Measurements from ENCODE around the gene BCL2A1.
"Not testable (repeated sequence)": the region's sequence is repeated elsewhere in the genome, so short reads cannot be mapped to it uniquely, and the experiment has no call there.

BCL2A1 gene

DNA sequence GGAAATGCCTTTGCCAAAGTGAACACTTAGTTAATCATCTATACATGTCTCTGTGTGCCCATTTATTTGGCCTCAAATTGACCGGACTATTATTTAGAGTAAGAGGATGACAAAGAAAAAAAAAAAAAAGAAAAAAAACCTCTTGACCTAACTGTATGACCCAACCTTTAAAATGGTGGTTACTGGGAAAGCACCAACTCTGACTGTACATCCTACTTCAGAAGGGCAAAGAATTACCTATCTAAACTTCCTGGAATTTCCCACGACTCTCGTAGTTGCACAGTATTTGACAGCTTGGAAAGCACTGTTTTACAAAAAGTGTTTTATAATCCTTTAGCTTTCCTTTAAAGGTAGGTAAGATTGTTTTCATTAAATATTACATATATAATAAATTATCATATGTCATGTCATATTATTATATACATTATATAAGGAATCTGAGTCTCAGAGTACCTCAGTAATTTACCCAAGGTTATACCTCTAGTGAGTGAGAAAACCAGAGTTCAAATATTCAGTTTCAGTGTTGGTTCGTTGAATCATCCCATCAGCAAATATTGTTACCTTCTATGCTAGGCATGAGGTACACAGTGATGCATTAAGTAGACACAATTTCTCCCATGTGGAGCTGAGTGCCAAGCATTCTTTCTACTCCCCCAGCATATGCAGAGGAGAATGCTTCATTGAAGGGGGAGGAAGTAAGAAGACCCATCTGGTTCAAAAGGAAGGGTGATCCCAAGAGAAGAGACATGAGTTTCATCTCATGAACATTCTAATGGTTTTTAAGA is 5.0 kb downstream of the BCL2A1 start:
- Histone ChIP-seq H3K27ac (peak overlapping the region in 1 of 21 experiments; percentile 28), H3K4me3 (no peak overlapping the region)

- H3K4me3 ChIP-seq = no peak overlapping the region
- no peak overlapping the region for H3K27ac ChIP-seq
These were observed 6.7 kb downstream of the BCL2A1 start for GRCh38 chr15:79964232-79964805.

DNA sequence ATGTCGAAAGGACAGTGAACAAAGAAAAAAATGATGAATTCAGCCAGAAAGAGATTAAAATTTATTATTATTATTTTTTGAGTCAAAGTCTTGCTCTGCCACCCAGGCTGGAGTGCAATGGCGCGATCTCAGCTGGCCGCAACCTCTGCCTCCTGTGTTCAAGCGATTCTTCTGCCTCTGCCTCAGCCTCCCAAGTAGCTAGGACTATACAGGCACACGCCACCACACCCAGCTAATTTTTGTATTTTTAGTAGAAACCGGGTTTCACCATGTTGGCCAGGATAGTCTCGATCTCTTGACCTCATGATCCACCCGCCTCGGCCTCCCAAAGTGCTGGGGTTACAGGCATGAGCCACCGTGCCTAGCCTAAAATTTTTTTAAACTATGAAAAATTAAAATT is 8.1 kb downstream of the BCL2A1 start:
- H3K4me3 ChIP-seq, H3K27ac ChIP-seq: not testable (repeated sequence)

DNA sequence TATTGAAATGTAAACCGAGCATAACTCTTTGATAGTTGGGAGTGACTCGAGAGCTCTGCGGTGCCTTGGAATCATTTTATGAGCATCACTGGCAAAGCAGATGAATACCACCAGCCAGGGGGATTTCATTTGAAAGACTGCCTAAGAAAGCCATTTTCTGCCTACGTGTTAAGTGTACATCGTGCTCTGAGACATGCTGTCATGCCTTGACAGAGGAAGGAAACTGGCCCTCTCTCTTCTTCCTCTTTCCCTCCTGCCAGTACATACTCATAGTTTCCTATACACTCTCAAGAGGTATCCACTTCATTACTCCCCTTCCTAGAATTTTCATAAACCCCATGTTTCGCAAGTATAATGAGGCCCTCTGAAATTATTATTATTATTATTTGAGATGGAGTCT is 8.8 kb downstream of the BCL2A1 start:
- peak overlapping the region in 1 of 21 experiments; percentile 25 for H3K27ac ChIP-seq
- no peak overlapping the region for H3K4me3 ChIP-seq

DNA sequence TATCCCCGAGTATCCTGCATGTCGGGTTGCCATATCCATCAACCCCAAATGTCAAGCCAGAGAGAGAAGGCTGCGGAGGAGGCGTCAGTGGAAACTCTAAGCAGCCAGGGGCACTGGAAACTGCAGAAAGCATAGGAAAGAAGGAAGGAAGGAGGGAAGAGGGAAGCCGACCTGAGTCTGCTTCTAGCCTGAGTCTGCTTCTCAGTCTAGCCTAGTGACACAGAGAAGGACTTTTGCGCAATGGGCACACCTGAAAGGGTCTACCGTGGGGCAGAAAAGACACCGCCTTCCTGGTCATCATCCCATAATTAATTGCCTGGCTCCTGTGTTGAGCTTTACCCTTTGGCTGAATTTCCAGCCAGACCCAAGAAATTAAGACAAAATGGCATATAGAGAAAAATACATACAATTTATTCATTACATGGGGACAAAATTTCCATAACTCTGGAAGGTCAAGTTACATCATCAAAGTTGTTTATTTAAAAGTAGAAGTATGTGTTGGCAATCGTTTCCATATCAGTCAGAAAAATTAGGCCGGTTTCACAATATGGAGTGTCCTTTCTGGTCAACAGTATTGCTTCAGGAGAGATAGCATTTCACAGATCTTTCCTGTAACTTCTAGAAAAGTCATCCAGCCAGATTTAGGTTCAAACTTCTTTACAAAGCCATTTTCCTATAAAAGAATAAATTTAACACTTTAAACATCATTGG is 10.3 kb downstream of the BCL2A1 start:
- H3K4me3 ChIP-seq = no peak overlapping the region

DNA sequence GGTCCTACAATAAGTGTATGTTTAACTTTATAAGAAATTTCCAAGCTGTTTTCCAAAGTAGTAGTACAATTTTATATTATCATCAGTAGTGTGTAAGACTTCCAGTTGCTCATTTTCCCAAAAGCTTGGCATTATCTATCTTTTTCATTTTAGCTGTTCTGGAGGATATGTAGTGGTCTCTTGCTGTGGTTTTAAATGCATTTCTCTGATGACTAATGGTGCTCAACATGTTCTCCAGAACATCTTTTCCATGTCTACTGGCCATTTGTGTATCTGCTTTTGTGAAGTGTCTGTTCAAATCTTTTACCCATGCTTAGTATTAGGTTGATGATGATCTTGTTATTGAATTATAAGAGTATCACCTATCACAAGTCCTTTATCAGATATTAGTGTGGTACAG is 13.3 kb downstream of the BCL2A1 start:
- Histone ChIP-seq H3K27ac (no peak overlapping the region), H3K4me3 (no peak overlapping the region)

More for the DNA sequence above, 10.3 kb downstream of the BCL2A1 start:
- H3K27ac ChIP-seq = peak overlapping the region in 1 of 21 experiments; percentile 6

DNA sequence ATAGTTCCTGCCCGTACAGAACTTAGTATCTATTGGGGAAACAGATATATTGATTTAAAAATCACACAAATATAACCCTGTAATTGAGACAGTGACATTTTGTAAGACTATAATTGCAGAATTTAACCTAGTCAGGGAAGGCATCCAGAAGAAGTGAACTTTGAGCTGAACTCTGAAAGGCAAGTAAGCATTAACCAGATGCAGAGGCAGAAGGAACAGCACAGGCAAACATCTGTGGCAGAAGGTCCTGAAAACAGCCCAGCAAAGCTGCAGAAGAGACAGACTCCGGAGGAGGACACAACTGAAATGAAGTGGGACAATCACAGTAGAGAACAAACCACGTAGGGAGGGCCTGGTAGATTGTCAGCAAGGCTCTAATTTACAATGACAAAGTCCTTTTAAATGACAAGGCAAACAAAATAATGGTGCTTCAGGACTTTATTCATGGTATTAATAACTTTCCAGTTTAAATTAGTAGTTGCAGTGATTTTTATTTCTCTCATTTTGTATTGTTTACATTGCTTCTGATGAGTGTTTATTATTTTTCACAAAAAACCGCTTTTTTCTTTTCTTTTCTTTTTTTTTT is 14.5 kb downstream of the BCL2A1 start:
- Histone ChIP-seq H3K4me3 (no peak overlapping the region), H3K27ac (no peak overlapping the region)

DNA sequence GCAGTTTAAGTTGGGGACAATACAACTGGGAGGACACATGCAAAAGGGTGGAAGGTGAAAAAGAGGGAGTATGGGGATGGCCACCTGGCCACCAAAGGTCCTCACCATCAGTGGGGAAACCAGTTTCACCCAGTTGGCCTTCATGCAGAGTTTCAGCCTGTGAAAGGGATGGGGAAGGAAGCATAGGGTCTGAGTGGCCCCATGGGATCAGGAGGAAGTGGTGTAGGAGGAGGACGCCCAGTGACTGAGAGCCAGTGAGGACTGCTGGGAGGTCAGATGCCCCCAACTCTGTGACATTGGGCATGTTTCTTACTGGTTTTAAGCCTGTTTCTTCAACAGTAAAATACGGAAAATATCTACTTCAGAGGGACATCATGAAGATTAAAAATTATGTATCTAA is 16.3 kb downstream of the BCL2A1 start:
- Histone ChIP-seq H3K4me3 (no peak overlapping the region), H3K27ac (peak overlapping the region in 2 of 21 experiments; percentile 4 to 27)

DNA sequence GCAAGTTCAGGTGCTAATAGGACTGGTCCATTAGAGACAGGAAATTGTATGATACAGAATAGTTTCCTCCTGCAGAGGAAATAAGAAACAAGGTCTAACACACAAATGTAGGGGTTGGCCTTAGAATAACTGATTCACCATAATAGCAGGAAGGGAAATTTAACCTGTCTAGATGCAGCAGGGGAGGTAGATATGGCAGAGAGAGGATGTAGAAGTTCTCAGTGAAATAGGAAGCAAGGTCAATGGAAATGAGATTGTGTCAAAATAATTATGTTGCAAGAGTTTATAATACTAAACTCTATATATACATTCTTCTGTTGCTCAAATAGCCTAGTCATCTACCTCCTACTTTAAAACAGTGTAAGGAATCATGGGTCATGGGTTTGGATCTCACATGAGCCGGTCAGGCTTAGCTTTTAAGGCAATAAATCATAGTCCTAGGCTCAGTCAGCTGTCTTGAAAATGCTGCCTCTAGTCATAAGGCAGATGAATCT is 17.0 kb downstream of the BCL2A1 start:
- Histone ChIP-seq H3K27ac (peak overlapping the region in 1 of 21 experiments; percentile 29), H3K4me3 (no peak overlapping the region)

DNA sequence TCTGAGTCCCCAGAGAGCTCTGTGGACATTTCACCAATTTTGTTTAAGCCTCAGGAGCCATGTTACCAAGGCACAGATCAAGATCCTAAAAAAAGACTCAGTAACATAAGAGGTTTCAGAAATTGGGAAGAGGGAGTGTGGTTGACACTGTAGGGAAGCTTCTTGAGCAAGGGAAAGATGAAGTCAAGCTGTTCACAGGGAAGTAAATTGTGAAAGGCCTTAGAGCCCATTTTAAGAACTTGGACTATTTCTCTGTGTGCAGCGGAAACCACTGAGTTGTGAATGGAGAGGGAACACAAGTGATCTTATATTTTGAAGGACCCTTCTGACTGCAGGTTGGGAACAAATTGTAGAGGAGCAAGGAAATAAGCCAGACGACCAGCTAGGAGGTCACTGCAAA is 18.7 kb downstream of the BCL2A1 start:
- Histone ChIP-seq H3K4me3 (no peak overlapping the region), H3K27ac (no peak overlapping the region)

DNA sequence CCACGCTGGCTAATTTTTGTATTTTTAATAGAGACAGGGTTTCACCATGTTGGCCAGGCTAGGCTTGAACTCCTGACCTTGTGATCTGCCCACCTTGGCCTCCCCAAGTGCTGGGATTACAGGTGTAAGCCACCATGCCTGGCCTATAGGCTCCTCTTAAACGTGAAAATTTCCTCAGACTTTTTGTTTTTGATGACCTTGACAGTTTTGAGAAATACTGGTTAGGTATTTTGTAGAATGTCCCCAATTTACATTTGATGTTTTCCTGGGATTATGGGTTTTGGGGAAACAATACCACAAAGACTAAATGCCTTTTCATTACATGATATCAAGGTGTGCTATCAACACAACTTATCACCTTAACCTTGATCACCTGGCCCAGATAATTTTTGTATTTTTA is 20.7 kb downstream of the BCL2A1 start:
- H3K27ac ChIP-seq = no peak overlapping the region
- no peak overlapping the region for H3K4me3 ChIP-seq

DNA sequence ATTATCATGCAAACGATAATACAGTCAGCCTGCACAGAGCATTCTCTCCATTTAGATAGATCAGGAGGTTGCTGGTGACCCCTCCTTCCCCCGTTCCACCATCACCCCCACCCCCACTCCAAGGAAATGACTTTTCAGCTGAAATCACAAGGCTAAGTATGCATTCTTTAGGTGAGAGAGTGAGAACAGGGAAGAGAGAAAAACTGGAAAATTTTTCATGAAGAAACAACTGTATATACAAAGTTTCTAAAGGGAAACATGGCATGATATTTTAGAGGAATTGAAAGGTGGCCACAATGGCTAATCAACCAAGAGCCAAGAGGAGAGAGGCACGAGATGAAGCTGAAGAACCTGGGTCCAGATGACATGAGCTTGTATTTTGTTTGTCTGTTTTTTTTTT is 22.2 kb downstream of the BCL2A1 start:
- Histone ChIP-seq H3K4me3 (no peak overlapping the region), H3K27ac (no peak overlapping the region)

- no peak overlapping the region for H3K4me3 ChIP-seq
- H3K27ac ChIP-seq = no peak overlapping the region
These were observed 22.8 kb downstream of the BCL2A1 start for GRCh38 chr15:79948095-79948695.

DNA sequence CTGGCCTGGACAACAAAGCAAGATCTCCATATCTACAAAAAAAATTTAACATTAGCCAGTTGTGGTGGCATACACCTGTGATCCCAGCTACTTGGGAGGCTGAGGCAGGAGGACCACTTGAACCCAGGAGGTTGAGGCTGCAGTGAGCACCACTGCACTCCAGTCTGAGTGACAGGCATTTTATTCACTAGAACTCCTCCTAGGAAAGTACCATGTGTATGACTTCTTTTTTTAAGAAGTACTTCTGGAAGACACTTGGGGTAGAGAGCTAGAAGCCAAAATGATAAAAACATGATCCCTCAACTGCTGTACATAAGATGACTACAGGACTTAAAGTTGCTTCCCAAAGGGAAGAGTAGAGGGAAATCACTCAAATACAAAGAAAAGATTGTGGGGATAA is 24.0 kb downstream of the BCL2A1 start:
- no peak overlapping the region for H3K4me3 ChIP-seq
- no peak overlapping the region for H3K27ac ChIP-seq

DNA sequence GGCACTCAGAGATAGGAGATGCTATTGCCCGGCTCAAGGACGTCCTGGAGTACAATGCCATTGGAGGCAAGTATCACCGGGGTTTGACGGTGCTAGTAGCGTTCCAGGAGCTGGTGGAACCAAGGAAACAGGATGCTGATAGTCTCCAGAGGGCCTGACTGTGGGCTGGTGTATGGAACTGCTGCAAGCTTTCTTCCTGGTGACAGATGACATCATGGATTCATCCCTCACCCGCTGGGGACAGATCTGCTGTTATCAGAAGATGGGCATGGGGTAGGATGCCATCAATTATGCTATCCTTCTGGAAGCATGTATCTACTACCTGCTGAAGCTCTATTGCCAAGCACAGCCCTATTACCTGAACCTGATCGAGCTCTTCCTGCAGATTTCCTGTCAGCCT is 26.4 kb downstream of the BCL2A1 start:
- H3K27ac ChIP-seq = no peak overlapping the region

DNA sequence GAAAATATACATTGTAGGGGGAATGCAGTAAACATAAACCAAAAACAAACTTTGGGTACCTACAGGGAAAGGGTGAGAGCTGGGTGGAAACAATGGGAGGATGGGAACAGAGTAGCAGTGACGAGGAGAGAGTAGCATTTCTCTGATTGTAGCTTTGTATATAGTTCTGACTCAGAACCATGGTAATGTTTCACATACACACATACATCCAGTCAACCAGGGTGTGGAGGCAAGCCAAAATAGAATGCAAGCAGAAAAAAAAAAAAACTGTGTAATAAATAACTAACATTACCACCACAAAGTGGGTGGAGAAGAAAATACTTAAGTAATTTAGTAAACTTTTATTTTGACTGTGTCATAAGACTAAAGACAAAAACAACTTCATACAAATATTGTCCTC is 27.2 kb downstream of the BCL2A1 start:
- H3K27ac ChIP-seq = no peak overlapping the region
- no peak overlapping the region for H3K4me3 ChIP-seq

More for the DNA sequence above, 26.4 kb downstream of the BCL2A1 start:
- H3K4me3 ChIP-seq = no peak overlapping the region

GRCh38 chr15:79942741-79943481 is 28.1 kb downstream of the BCL2A1 start:
- Histone ChIP-seq H3K4me3 (no peak overlapping the region), H3K27ac (no peak overlapping the region)

GRCh38 chr15:79939399-79939798 is 31.6 kb downstream of the BCL2A1 start:
- no peak overlapping the region for H3K4me3 ChIP-seq
- H3K27ac ChIP-seq = no peak overlapping the region

DNA sequence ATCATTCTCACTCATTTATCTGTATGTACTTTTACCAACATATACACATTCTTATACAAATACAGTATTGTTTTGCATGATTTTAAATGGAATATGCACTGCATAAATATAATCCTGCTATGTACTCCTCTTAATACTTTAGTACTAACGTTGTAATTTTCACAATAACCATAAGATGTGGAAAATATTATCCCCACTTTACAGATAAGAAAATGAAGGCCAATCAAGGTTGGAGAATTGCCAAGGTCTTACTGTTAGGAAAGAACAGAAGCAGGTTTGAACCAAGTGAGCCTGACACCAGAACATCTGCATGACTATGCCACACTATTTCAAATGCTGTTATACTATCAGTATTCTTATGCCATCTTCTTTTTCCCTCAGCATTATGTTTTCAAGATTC is 32.9 kb downstream of the BCL2A1 start:
- no peak overlapping the region for H3K4me3 ChIP-seq
- no peak overlapping the region for H3K27ac ChIP-seq
